HG02571 (cell line): ENCODE results near the gene TMEM236.
A peak's percentile ranks its signal among the peaks of the same experiment; 100 is the strongest.

ENCODE experiments used
- ATAC-seq: cut with Tn5 transposase; IDR thresholded peaks from one replicate; pipeline ENCODE4 v1.9.1; 2021; ENCODE audit warnings: mild to moderate bottlenecking, moderate library complexity; ENCODE audit not compliant: unreplicated experiment

Gene TMEM236

DNA sequence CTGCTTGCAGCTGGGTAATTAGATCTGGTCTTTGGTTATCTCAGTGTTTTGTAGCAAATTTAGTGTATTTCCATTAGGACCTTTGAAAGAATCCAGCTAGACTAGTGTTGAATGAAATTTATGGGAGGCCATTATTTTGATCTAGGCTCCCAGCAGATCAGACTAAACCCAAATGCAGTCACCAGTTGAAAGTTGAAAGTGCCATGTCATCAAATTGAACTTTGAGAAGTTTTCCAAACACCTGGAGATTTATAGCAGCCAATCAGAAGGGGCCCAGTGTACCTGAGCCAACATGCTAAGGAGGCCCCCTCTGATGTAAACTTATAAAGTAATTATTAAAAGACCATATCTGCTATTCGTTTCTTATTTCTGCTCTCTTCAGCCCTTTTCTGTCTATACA lies 11.3 kb upstream of the TMEM236 start:
- no peak for ATAC-seq

DNA sequence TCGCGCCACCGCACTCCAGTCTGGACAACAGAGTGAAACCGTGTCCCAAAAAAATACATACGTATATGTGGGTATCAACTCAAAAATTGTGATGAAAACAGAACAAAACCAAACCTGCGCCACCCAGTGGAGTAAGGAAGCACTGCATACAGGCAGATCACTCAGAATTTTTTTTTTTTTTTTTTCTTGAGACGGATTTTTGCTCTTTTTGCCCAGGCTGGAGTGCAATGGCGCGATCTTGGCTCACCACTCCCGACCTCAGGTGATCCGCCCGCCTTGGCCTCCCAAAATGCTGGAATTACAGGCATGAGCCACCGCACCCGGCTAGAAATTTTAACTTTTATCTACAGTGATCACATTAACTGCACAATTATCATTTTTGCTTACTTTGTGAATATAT lies 9.1 kb upstream of the TMEM236 start:
- no peak for ATAC-seq

DNA sequence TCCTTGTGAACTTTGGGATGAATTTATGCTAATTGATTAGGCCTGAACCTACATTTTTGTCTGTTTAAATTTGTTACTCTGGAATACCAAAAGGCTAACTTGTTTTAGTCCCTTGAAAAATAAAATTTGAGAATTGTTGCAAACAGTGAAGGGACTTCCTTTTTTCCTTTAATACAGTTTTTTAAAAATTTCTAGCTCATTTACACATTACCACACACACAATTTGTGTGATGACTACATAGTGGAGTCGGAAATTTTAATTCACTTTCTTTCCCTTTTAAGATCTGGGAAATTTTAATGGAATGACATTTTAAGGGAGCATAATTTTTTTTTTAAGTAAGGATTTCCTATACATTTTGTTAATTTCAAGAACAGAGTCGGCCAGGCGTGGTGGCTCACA lies 8.6 kb upstream of the TMEM236 start:
- ATAC-seq, result no peak

DNA sequence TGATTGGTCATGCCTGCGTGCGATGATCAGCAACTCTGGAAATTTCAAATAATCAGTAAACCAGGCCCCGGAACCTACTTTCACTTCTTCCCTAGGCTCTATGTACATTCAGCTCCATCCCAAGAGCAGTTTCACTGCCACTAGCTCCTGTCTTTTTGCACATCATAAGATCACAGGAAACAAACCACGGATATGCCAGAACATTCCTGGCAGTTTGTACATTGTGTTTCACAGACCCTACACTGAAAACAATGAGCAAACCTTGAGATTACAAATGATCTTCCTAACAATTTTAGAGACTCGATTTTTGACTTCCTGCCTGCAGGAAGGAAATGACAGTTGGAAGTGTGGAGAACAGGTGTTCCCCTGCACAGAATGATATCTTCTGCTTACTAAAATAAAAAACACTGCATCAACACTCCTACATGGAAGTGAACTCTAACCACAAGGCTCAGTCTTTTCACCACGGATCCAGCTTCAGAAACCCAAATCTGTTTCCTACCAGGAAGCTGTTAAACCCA lies 7.6 kb upstream of the TMEM236 start:
- ATAC-seq, result no peak

DNA sequence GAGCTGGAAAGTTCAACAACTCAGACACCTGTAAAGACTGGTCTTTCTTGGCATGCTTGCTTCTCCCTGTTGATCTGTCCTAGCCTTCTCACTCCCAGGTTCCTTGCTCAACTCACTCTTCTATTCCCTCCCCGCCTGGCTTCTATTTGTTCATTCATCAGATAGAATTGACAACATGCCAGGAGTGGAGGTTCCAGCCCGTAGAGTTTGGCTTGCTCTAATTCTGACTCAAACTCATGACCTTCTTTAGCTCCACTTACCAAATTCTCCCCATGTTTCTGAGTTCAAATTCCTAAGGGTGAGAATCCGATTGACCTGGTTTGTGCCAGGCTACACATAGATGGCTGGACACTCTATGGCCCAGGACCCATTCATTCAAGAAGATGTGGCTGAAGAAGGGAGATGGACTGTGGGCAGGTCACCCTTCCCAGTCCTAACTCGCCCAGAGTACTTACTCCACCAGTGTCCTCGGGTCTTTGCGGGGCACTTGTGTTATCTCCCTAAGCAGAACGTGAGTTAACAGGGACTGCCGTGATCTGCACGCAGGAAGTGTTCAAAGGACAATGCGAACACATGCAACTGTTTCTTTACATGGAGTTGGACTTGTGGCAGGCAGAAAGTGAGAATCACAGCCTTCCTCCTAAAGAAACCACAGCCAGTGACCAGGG lies 4.0 kb upstream of the TMEM236 start:
- ATAC-seq, result no peak

DNA sequence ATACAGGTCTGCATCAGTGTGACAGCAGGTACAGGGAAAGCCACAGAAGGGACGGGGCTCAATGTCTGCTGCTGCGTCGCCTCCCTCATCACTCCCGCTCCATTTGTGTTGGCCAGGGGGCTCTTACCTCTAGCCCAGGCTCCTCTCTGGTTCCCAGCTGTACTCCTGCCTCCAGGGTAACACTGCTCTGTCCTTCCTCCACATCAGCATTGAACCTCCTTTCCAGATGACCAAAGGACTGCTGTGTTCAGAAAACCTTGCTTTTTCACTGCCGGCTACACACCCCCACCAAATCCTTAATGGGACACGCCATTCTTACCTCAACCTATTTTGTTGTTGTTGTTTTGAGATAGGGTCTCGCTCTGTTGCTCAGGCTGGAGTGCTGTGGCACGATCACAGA lies 2.1 kb upstream of the TMEM236 start:
- no peak for ATAC-seq

DNA sequence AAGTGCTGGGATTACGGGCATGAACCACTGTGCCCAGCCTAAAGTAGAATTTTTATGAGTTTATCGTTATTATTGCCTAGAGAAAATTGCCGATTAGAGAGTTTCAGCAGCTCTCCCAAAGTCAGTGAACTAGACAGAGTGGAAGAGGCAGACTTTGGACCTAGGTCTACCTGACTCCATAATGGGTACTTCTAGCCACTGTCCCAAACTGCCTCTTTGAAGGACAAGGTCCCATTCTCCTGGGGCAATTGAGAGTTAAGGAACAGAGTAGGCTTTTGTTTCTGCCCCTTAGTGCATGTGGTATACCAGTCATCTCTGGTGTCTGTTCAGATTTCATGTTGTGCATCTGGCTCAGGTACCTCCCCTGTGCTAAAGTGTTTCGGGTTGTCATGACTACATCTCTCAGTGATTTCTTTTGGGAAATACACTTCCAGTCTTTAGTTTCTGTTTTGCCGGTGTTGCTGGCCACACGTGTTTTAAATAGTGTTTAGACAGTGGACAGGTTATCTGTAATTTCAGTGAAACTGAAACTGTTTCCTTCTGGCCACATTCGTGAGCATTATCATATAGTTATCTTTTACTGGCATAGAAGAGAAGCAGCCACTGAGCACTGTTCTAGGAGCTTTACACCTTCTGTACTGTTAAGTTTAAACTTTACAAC lies 4.7 kb downstream of the TMEM236 start:
- ATAC-seq, result peak; percentile 95

DNA sequence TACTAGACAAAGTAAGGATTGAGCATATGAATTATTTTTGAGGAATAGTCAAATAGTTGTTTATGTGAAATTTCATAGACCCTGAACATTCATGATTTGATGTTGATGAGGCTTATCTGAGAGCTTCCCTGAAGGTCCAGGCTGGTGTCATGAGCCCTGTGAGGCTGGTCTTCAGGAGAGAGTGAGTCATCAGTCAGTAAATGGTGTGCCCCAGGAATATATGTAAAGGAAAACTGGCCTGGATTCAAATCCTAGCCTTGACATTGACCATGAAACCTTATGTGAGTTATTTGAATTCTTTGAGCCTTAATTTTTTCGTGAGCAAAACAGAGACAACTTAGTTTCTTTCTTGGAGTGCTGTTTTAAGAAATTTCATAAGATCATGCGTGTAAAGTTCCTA lies 6.2 kb downstream of the TMEM236 start:
- ATAC-seq, result no peak

DNA sequence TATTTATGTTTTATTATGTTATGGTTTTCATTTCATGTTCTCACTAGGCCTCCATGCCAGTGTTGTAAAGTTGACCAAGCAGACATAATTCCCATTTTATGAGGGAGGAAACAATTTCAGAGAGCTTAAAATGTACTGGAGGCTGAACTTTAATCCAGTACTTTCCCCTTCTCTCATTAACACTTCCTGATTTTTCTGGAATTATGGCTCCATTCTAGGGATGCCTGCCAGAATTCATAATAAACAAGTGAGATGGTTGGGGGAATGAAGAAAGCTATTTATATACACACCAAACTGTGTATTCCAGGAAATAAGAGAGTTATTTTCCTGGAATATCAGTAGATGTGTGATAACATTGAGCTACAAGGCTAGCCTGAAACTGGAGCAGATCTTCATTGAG lies 6.9 kb downstream of the TMEM236 start:
- no peak for ATAC-seq

DNA sequence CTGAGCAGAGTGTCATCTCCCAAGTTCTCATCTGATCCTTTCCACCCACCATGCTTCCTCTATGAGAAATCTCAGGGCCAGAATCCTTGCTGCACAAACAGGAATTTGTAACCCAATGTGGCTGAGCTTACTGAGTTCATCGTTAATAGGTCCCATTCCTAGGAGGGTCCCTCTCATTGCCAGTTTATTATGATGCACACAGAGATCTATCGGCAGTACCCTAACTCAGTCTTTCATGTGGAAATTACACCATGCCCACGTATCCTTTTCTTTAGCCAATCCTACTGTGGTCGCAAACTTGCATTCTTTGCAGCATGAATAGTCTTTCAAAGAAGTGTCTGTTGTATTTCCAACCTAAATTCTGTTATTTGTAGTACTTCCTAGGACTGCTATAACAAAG lies 12.1 kb downstream of the TMEM236 start:
- ATAC-seq, result no peak

DNA sequence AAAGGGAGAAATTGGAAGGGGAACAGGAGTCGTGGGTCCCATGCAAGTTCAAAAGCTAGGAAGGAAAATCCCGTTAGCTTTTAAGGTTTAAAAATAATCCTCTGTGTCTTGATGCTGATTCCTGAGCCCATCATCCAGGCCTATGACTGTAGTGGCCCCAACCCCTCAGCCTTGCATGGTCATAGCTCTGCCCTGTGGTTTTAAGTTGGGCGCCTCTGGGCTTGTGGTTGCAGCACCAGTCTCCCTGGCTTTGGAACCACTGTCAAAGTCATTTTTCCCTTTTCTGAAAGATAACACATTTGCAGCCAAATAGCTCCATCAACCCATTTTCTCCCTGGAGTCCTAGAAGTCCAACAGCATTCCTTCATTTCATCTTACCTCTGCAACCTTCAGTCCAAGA lies 13.6 kb downstream of the TMEM236 start:
- no peak for ATAC-seq

DNA sequence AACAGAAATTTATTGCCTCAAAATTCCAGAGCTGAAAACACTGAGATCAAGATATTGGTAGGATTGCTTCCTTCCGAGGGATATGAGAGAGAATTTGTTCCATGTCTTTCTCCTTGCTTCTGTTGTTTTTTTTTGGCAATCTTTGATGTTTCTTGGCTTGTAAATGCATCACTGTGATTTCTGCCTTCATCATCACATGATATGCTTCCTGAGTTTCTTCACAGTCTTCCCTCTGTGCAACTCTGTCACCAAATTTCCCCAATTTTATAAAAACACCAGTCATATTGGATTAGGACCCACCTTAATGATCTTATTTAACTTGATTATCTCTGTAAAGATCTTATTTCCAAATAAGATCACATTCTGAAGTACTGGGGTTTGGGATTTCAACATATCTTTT lies 14.7 kb downstream of the TMEM236 start:
- no peak for ATAC-seq

DNA sequence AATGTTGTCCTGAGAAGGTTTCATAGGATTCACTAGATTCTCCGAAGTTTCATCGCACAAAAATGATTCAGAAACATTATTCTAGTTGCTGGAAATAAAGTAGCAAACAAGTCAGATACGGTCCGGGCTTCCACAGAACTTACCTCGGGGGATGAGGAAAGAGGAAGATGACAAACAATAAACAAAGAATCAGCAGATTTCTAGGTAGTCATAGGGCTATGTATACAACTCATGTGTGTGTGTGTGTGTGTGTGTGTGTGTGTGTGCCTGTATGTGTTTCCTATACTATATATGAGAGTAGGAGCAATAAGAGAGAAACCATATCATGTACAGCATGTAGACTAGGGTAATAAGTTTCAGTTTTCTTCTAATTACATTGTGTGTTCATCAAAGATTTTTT lies 16.5 kb downstream of the TMEM236 start:
- ATAC-seq, result no peak

DNA sequence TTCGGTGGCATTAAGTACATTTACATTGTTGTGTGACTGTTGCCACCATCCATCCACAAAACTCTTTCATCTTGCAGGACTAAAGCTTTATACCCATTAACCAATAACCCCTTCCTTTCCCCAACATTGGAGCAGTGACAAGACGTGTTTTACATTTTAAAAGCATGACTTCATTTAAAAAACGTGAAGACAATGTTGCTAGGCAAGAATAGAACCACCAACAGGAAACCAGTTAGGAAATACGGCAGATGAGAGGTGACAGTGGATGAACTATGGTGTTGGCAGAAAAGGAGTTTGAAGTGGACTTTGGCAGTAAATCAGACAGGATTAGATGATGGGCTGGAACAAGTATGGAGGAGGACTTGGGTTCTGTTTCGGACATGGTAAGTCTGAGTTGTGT lies 17.0 kb downstream of the TMEM236 start:
- ATAC-seq, result no peak

DNA sequence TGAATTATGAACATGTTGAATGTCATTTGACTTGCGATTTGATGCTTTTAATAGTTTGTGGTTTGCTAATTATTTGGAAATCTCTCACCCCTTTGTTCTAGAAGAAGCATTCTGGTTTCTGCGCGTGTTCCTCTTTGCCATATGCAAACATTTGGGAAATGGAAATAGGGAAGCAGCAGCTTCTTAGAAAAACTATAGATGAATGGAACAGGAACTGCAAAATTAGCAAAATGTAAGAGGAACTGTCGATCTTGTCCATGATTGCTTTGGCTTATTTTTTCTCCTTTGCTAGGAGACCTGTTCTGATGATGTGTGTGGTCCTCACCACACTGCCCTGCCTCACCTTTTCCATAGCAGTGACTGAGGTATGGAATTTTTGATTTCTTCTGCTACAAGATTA lies 19.0 kb downstream of the TMEM236 start:
- ATAC-seq, result no peak

DNA sequence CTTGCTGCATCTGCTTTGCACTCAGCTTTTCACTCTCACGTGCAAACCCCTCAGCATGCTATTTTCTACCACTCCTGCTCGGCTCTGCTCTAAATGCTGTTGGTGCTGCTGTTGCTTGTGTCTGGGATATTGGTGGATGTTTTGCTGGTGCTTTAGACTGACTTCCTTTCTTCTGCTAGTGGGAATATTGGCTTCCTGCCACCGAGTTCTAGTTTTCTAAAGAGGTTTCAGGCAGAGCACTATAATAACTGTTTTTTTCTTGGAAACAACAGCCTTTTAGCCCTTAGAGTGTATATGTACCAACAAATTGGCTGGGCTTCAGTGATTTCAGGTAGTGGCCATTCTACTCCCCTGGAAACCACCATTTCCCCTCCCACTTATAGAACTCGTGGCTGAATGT lies 27.8 kb downstream of the TMEM236 start:
- no peak for ATAC-seq

DNA sequence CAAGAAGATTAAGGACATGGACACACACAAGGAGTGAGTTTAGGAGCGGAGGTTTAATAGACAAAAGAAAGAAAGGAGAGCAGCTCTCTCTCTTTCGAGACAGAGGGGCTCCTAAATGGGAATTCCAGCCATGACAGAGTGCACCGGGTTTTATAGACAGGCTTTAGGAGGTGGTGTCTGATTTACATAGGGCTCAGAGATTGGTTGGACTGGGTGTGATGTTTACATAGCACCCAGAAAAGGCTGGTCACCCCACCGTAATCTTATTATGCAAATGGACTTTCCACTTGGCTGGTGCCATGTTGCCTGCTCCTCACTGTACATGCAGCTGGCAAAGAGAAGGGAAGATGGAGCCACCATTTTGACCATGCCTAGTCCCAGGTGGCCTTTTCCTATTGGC lies 28.7 kb downstream of the TMEM236 start:
- no peak for ATAC-seq

DNA sequence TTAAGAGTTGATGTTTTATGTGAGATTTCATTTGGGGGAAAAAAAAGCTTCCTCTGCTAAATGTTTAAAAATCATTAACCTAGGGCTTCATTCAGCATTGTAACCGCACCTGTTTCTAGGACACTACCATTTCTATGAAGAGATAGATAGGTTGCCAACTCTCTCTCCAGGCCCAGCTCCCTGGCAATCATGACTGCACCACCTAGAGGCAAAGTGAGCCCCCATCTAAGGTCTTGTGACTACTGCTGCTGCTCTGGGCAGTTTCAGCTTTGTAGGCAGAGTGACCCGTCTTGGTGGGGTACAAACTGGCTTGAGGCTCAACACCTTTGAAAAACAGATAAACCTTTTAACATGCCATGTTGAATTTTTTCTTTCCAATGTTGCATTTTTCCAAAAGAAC lies 29.9 kb downstream of the TMEM236 start:
- ATAC-seq, result no peak

DNA sequence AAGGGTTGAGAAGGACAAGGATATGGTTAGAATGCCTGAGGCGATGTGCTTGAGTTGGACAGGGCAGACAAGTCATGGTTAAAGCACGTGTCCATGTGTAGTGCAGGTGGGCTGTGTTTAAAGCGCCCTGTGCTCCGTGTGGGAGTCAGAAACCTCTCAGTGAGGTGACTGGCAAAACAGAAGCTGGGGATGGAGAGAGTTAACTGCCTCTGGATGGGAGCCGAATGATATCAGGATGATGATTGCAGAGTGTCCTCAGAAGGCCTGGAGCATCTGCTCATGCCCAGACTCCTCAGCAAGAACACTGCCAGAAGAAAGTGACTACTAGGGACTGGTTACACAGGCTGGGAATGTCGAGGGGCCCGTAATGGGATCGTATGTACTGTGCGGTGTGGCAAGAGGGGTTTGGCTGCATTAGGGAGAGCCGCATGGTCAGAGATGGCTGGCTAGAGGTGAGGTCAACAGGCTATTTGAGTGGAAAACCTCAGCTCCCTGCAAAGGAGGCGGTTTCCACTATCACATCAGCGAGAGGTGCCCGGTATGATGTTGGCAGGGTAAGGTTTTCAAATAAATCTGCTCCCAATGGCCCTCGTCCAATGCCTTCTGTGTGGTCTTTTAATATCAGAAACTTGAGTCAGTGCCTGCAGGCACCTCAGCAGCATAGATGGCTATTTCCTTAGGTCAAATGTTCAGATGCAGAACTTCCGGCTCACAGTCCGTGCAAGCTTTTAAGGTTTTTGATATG lies 31.1 kb downstream of the TMEM236 start:
- no peak for ATAC-seq

DNA sequence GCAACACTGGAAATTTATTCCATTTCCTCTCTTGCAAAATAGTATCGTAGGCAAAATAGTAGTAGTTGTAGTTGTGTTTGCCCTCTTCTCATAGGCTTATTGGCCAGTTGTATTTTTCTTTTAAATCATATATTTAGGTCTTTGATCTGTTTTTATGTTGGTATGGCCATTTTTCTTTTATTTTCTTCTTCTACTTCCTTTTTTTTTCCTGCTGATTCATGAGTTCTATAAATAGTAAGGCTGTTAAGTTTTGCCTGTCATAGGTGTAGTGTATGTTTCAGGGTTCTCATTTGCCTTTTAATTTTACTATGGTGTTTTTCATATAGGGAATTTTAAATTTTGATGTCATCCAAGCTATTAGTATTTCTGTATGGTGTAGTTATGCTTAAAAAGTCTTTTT lies 31.8 kb downstream of the TMEM236 start:
- no peak for ATAC-seq

DNA sequence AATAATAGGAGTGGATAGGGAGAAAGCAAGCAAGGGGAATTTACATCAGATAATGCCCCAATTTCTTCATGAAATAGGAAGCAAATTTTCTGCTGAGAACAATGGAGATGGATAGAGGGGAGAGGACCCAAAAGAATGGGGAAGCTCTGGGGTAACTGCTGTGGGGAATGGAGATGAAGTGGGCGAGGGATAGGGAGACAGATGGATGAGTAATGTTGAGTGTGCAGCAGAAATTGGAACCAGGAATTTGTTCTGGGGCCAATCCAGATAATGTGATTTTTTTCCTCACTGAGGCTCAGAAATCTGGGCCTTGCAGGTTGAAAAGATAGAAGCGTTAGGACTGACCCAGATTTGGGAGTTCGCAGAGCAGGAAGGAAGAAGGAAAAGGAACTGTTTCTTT lies 32.7 kb downstream of the TMEM236 start:
- no peak for ATAC-seq

DNA sequence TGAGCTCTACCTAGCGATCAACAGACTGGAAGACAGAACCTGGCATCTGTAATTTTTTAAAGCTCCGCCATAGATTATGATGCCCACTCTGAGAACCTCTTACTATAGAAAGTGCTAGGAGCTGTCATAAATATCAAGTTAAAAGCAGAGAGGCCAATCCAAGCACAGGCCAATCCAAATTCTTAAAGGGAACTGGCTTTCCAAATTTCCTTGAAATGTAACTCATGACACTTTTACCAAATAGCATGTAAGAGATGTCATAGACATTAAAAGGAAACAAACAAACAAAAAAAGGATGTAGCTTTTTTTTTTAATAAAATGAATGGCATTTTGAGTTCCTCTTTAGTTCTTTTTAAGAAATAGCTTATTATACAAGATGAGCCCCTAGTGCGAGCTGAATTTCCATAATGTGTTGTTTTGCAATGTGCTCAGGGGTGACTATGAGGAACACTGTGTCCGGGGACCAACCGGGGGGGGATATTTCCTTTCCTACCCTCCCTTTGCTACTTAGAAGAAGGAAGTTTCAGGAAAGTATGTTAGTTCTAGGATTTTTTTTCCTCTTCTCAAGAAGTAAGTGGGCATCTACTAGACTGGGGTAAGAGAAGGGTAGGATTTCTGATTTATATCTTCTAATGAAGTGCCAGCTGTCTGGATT lies 33.4 kb downstream of the TMEM236 start:
- no peak for ATAC-seq
